H9 (cell line): ENCODE results near the gene DENND1A. TPM values are rescaled to one million over a fixed set of nuclear protein-coding genes. Genes with fewer than 3 reads are reported as not detected.

Source experiments
- DNase-seq: peaks from one replicate; pipeline ENCODE4 v3.0.0-alpha.2; 2017
- H2AFZ ChIP-seq: one replicate; pipeline ENCODE4 v1.6.1; 2013; ENCODE audit warnings: mild to moderate bottlenecking, low read length, control low read depth, moderate library complexity
- H2AK5ac ChIP-seq: 2 replicates; pipeline ENCODE4 v1.6.1; 2013; ENCODE audit warnings: low read length, control low read depth, mixed read lengths; ENCODE audit not compliant: insufficient read length
- H2BK120ac ChIP-seq: one replicate; pipeline ENCODE4 v1.6.1; 2013; ENCODE audit warnings: low read depth, mild to moderate bottlenecking, low read length, control low read depth, inconsistent platforms; ENCODE audit not compliant: poor library complexity, severe bottlenecking
- H2BK12ac ChIP-seq: 2 replicates; pipeline ENCODE4 v1.6.1; 2013; ENCODE audit warnings: low read length, control low read depth, mixed read lengths, low read depth; ENCODE audit not compliant: insufficient read length
- H2BK15ac ChIP-seq: 2 replicates; pipeline ENCODE4 v1.6.1; 2013; ENCODE audit warnings: low read depth, low read length, control low read depth
- H2BK20ac ChIP-seq: one replicate; pipeline ENCODE4 v1.6.1; 2013; ENCODE audit warnings: low read depth, mild to moderate bottlenecking, low read length, control low read depth, inconsistent platforms; ENCODE audit not compliant: poor library complexity, severe bottlenecking
- H2BK5ac ChIP-seq: 2 replicates; pipeline ENCODE4 v1.6.1; 2013; ENCODE audit warnings: low read length, control low read depth, mixed read lengths; ENCODE audit not compliant: insufficient read length
- H3K14ac ChIP-seq: 2 replicates; pipeline ENCODE4 v1.6.1; 2013; ENCODE audit warnings: low read length, control low read depth; ENCODE audit not compliant: insufficient read depth
- H3K18ac ChIP-seq: 2 replicates; pipeline ENCODE4 v1.6.1; 2013; ENCODE audit warnings: low read depth, mild to moderate bottlenecking, mixed read lengths, low read length, control low read depth; ENCODE audit not compliant: insufficient read length
- H3K23ac ChIP-seq: 2 replicates; pipeline ENCODE4 v1.6.1; 2013; ENCODE audit warnings: low read length, control low read depth, mixed read lengths, low read depth; ENCODE audit not compliant: insufficient read length
- H3K23me2 ChIP-seq: 2 replicates; pipeline ENCODE4 v1.6.1; 2013; ENCODE audit warnings: low read depth, mild to moderate bottlenecking, mixed read lengths, low read length, control low read depth; ENCODE audit not compliant: insufficient read length, poor library complexity, severe bottlenecking
- H3K27ac ChIP-seq: 2 replicates; pipeline ENCODE4 v1.5.1; 2013; ENCODE audit warnings: low read length, control low read depth, mixed read lengths, low read depth; ENCODE audit not compliant: insufficient read length
- H3K27me3 ChIP-seq: 2 replicates; pipeline ENCODE4 v1.6.1; 2013; ENCODE audit warnings: low read length, control low read depth, inconsistent platforms; ENCODE audit not compliant: insufficient read depth
- H3K4ac ChIP-seq: 2 replicates; pipeline ENCODE4 v1.6.1; 2013; ENCODE audit warnings: low read depth, mild to moderate bottlenecking, control low read depth, inconsistent platforms, low read length, moderate library complexity
- H3K4me1 ChIP-seq: 2 replicates; pipeline ENCODE4 v1.6.1; 2013; ENCODE audit warnings: low read length, control low read depth, inconsistent platforms; ENCODE audit not compliant: insufficient read depth
- H3K4me2 ChIP-seq: 2 replicates; pipeline ENCODE4 v1.6.1; 2013; ENCODE audit warnings: low read length, control low read depth, mixed read lengths; ENCODE audit not compliant: insufficient read length, insufficient read depth
- H3K56ac ChIP-seq: 2 replicates; pipeline ENCODE4 v1.6.1; 2013; ENCODE audit warnings: low read depth, mild to moderate bottlenecking, mixed read lengths, low read length, control low read depth; ENCODE audit not compliant: insufficient read length
- H3K79me1 ChIP-seq: 2 replicates; pipeline ENCODE4 v1.6.1; 2013; ENCODE audit warnings: low read depth, mild to moderate bottlenecking, moderate library complexity, low read length, control low read depth, inconsistent platforms; ENCODE audit not compliant: insufficient read depth, poor library complexity, severe bottlenecking
- H3K79me2 ChIP-seq: 2 replicates; pipeline ENCODE4 v1.6.1; 2013; ENCODE audit warnings: low read length, control low read depth, inconsistent platforms; ENCODE audit not compliant: insufficient read depth
- H3K9ac ChIP-seq: 2 replicates; pipeline ENCODE4 v1.6.1; 2013; ENCODE audit warnings: low read length, control low read depth, mixed read lengths; ENCODE audit not compliant: insufficient read length; ENCODE audit errors: extremely low read depth
- H3K9me3 ChIP-seq: one replicate; pipeline ENCODE4 v1.6.1; 2013; ENCODE audit warnings: low read depth, low read length, inconsistent platforms; ENCODE audit not compliant: control insufficient read depth
- H3T11ph ChIP-seq: one replicate; pipeline ENCODE4 v1.6.1; 2013; ENCODE audit warnings: mild to moderate bottlenecking, low read length, control low read depth, inconsistent platforms
- H4K20me1 ChIP-seq: one replicate; pipeline ENCODE4 v1.6.1; 2013; ENCODE audit not compliant: control insufficient read depth, insufficient read length, insufficient read depth
- H4K5ac ChIP-seq: 2 replicates; pipeline ENCODE4 v1.6.1; 2013; ENCODE audit warnings: low read depth, mild to moderate bottlenecking, mixed read lengths, low read length, control low read depth; ENCODE audit not compliant: insufficient read length
- H4K8ac ChIP-seq: replicated peaks from 2 replicates; pipeline ENCODE4 v1.6.1; 2013; ENCODE audit warnings: low read length, control low read depth, mixed read lengths, low read depth; ENCODE audit not compliant: insufficient read length
- H4K91ac ChIP-seq: 2 replicates; pipeline ENCODE4 v1.6.1; 2013; ENCODE audit warnings: low read depth, mild to moderate bottlenecking, moderate library complexity, mixed read lengths, low read length, control low read depth; ENCODE audit not compliant: insufficient read length
- H3K27ac Mint-ChIP-seq, 3 experiments: 2 replicates in 2 of 3; 3 replicates in 1 of 3; pipeline ENCODE4 v1.8.0; 2020 to 2021; ENCODE audit warnings: mixed read lengths in 3 of 3, mild to moderate bottlenecking in 1 of 3, moderate library complexity in 1 of 3
- H3K27me3 Mint-ChIP-seq: 2 replicates; pipeline ENCODE4 v1.8.0; 2021; ENCODE audit warnings: low read depth, mild to moderate bottlenecking, moderate library complexity, mixed read lengths
- H3K36me3 Mint-ChIP-seq, 3 experiments: 2 replicates in 2 of 3; 3 replicates in 1 of 3; pipeline ENCODE4 v1.8.0; 2020 to 2021; ENCODE audit warnings: low read depth in 3 of 3, mixed read lengths in 3 of 3; ENCODE audit not compliant: insufficient read depth in 1 of 3
- H3K4me1 Mint-ChIP-seq, 2 experiments: 2 replicates each; pipeline ENCODE4 v1.8.0; 2020; ENCODE audit warnings: mixed read lengths in 2 of 2
- H3K4me3 Mint-ChIP-seq, 2 experiments: 2 replicates in 1 of 2; 3 replicates in 1 of 2; pipeline ENCODE4 v1.8.0; 2020 to 2021; ENCODE audit warnings: mild to moderate bottlenecking in 2 of 2, mixed read lengths in 2 of 2, moderate library complexity in 1 of 2
- H3K9me3 Mint-ChIP-seq, 2 experiments: 2 replicates in 1 of 2; 3 replicates in 1 of 2; pipeline ENCODE4 v1.8.0; 2020; ENCODE audit warnings: mild to moderate bottlenecking in 2 of 2, mixed read lengths in 2 of 2, moderate library complexity in 1 of 2
- CTCF ChIP-seq: fragments of 200-600 bp; sonication (generic); conservative IDR thresholded peaks from 3 replicates; pipeline ENCODE4 v1.8.0; 2021; ENCODE audit warnings: antibody characterized with exemption, mild to moderate bottlenecking
- WGBS: extraction: QIAGEN DNeasy Blood & Tissue Kit; methylation state at CpG from one replicate; pipeline ENCODE4 v1.1.7; 2013; ENCODE audit warnings: missing lambda C conversion rate, low lambda C conversion rate, mixed read lengths; ENCODE audit not compliant: insufficient read length; ENCODE audit errors: extremely low coverage; 5-methylcytosine and 5-hydroxymethylcytosine counted together
- total RNA-seq: library from RNA; stranded (reverse); gene quantifications from 2 replicates; pipeline ENCODE4 v1.2.1, GENCODE V29; 2021

Gene DENND1A
- total RNA-seq, 1 experiment from 2014 or later = 20.4 TPM

GRCh38 chr9:123344192-123344949 is 585.6 kb downstream of the DENND1A start:
- no peak overlapping the region for H3K56ac ChIP-seq
- Mint-ChIP-seq H3K4me3 (no peak overlapping the region), H3K4me1 (peaks cover 12 to 13% of the 10 kb centered on the region in 2 experiments), H3K9me3 (no peaks in the 10 kb centered on the region), H3K36me3 (no peaks in the 10 kb centered on the region), H3K27me3 (no peaks in the 10 kb centered on the region), H3K27ac (no peak overlapping the region)
- H3K14ac ChIP-seq = no peak overlapping the region
- no peaks in the 10 kb centered on the region for H3K9me3 ChIP-seq
- no peak overlapping the region for H4K91ac ChIP-seq
- H3K27me3 ChIP-seq = no peaks in the 10 kb centered on the region
- H3K79me2 ChIP-seq = no peaks in the 10 kb centered on the region
- no peak overlapping the region for H3K4ac ChIP-seq
- H3K79me1 ChIP-seq = no peaks in the 10 kb centered on the region
- H2BK15ac ChIP-seq = no peak overlapping the region
- H3K4me1 ChIP-seq = no peaks in the 10 kb centered on the region
- no peak overlapping the region for H3K18ac ChIP-seq
- H2AFZ ChIP-seq = no peak overlapping the region
- no peak overlapping the region for H2BK20ac ChIP-seq
- H3K23me2 ChIP-seq = no peaks in the 10 kb centered on the region
- no peak for DNase-seq
- no peak for TF ChIP-seq CTCF
- no peak overlapping the region for H2BK12ac ChIP-seq
- H3K23ac ChIP-seq = no peak overlapping the region
- no peak overlapping the region for H4K5ac ChIP-seq
- no peak overlapping the region for H3K4me2 ChIP-seq
- H2AK5ac ChIP-seq = no peak overlapping the region
- H2BK5ac ChIP-seq = no peak overlapping the region
- H4K8ac ChIP-seq = no peak overlapping the region
- no CpG with 5 or more reads among the region's 9 CpGs for WGBS
- H3K27ac ChIP-seq = no peak overlapping the region
- no peak overlapping the region for H3T11ph ChIP-seq
- H4K20me1 ChIP-seq = no peaks in the 10 kb centered on the region
- no peak overlapping the region for H3K9ac ChIP-seq
- no peak overlapping the region for H2BK120ac ChIP-seq
